HG03108 (cell line): ENCODE measurements around the gene SLC18B1.

Experiments
- ATAC-seq: cut with Tn5 transposase; IDR thresholded peaks from one replicate; pipeline ENCODE4 v1.9.1; 2021; ENCODE audit warnings: moderate library complexity; ENCODE audit not compliant: unreplicated experiment

Gene SLC18B1

DNA sequence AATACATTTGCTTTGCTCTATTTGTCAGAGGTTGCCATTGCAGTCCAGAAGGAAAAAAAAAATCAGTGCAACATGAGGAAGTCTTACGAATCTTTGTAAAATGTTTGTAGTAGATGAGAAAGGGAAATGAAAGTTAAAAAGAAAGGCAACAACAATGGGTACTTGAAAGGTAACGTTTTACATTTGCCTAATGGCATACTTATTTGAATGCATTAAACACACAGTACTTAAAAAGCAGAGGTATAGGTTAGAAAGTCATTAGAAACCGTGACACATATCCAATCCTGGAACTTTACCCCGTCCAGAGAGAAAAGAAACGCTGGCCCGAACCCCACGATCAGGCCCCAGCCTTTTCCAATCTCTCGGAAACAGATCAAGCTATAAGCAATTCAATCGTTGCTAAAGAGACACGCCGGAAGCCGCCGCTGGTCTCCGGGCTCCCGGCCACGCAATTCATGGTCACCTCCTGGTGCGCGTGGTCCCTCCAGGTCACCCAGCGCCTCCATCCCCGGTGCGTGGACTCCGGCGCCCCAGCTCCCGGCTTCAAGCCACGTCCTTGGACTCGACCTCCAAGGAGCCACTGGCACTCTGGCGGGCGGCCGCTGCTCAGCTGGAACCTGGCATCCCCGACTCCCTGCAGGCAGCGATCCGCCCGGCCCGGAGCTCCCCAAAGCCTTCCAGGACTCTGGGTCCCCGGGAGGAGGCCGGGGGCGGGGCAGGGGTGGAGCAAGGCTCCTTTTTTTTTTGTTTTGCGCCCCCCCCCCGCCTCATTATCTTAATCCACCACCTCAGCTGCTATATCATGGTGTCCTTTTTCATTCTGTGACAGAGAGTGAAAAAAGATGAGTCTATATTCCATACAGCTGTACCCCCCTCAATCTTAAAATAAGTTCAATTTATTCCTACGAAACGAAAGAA is at the start of gene SLC18B1:
SLC18B1 (minus strand) TSS at position 687 of the 918 bp plus-strand sequence; CDS start at position 506, 181 bp downstream.
- ATAC-seq = peak; percentile 43

DNA sequence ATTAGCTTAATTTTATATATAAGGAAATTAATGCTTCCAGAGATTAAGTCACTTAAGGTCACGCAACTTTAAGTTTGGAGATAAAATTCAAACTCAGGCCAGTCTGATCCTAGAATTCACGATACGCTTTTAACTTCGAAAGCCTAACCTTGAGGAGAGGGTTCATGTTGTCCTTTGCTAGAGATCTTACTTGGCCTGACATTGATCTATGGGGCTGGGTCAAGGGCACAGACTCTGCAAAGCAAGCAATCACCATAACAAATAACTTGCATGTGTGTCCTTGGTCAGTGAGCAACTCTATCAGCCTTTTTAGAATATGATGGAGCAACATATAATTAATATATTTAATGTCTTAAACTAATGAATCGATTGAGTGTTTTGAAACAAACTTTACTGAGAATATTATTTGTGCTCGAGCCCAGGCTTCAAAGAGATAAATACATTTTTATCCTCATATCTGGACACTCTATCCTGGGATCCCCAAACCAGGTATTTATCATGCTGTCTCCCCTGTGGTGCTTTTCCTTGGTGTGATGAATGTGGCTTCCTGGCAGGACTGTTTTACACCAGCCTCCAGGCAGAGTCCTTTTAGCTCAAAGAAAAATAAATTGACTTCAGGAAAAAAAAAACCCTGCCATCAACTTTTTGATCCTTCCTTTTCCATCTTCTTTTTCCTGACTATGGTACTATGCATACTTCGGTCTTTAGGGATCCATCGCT is 45.0 kb upstream of the SLC18B1 start:
- no peak for ATAC-seq

DNA sequence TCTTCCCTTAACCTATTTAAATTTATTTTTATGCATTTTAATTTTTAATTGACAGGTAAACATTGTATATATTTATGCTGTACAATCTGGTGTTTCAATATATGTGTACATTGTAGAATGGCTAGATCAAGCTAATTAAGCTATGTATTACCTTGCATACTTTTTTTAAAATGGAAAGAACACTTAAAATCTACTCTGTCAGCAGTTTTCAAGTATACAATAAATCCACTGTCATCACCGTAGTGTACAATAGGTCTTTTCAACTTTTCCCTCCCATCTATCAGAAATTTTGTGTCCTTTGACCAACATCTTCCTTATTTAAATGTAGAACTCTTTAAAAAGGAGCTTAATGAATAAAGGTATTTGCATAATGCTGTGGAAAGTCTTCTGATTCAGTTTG is 43.5 kb upstream of the SLC18B1 start:
- ATAC-seq = no peak

DNA sequence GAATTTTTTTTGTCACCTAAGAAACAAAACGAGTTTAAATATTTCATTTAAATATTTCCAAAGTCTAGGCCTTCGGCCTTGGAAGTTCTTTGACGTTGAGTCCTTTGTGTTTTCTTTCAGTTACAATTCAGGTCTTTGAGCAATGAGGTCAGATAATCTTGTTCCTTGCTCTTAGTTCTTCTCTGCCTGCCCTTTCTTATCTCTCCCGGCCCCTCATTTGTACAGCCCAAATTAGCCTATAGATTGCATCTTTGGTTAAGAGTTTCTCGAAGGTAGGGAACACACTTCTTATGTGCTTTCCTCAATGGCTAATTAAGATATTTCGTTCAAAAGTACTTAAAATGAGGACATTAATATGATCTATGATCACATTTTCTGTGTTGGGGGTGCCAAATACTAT is 34.5 kb upstream of the SLC18B1 start:
- no peak for ATAC-seq

DNA sequence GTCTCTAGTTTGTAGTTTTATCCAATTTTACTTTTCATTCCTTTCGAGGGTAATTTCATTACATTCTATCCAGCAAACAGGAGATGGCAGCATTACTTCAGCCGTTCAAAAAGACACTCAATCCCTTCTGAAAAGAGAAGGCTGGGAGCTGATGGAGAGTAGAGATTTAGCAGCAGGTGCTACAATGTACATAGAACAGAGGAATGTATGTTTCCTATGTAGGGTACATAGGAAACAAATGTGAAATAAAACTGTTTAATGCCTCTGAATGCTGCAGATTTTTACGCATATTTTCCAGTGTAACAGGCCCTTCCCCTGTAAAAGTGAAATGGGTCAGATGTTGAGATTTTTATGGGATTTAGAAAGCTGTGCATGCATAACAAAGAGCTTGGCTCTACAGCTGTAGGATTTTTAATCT is 31.9 kb upstream of the SLC18B1 start:
- ATAC-seq = no peak

DNA sequence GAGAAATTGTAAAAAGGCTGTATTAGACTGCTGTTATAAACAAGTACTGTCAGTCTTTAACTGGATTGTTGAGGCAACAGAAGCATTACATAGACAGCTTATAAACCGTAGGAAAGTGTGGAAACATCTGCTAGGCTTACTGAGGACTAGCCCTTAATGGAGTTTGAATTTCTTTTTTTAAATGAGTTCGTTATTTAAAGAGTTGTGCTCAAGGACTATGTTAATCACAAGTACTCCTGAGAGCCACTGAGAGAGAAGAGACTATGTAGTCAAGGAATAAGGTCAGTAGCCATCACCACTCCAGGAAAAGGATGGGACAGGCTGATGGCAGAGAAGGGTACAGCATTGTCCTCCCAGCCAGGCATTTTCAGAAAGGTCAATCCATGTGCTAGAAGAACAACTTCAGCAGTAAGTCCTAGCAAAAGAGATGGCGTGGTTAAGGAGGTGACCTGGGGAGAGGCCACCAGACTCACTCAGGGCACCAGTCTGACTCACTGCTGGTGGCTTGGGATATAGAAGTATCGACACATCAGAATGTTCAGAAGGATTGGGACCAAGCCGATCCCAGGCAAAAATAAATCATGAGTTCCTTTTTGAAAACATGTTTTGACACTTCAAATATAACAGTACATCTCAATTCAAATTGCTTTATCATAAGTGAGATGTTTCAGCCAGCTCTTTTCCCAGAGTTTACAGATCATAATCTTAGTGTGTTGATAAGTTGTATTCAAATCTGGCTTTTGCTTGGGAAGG is 22.4 kb upstream of the SLC18B1 start:
- no peak for ATAC-seq

DNA sequence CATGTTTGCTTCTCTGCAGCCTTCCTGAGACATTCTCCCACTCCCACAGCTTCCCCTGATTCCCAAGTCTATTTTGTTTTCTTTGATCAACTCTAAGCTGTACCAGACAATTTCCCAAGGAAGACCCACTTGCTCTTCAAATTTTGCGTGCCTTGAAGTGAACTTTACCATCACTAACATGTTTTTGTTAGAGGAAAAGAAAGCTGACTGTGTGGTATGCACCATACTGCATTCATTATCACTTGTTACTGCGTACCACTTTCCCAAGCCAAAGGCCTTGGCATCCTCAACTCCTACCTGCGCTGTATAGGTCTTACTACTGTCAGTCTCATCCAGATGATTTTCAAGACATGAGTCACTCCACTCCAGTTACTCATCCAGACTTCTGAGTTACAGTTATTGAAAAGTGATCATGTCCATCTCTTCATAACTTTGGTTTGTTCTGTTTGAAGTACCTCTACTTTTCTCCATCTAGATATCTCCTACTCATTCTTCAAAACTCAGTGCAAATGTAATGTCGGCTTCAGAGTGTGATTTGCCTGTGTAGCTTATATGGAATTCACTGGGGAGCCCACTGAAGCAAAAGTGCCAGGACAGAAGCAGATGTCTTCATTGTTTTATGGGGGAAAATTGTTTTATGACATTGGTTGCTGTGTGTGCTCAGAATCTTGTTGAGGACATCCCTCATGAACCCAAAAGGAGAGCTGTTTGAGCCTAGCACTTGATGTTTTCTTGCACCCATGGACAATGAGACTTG is 21.1 kb upstream of the SLC18B1 start:
- ATAC-seq = no peak

DNA sequence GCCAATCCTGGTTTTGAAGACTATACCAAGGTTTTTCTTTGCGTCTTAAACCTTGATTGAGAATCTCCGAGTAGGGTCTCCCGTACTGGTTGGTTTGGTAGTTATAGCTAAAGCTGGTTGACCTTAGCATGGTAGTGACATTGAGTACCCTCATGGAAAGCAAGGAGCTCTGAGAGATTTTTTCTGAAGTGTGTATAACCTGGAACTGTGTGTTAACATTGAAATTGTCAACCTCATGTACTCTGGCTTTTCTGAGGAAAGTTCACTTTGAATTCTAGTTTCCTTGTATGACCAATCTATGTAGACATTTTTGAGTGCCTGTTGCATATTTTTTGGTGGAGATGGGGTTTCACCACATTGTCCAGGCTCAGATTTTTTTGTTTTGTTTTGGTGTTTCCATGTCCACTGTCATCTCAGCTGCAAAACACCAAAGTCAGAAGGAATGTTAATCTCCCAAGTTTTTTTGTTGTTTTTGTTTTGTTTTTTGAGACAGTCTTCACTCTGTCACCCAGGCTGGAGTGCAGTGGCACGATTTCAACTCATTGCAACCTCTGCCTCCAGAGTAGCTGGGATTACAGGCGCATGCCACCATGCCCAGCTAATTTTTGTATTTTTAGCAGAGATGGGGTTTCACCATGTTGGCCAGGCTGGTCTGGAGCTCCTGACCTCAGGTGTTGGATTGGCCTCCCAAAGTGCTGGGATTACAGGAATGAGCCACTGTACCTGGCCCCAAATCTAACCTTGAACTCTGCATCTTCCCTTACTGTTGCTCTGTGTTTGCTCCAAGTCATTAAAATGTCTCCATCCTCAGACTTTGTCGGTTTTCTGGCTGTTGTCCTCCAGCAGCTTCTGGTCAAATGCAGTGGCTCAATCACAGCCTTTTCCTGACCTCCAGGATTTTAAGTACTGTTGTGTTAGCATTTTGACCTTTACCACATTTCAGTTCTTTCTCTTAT is 20.2 kb upstream of the SLC18B1 start:
- no peak for ATAC-seq

DNA sequence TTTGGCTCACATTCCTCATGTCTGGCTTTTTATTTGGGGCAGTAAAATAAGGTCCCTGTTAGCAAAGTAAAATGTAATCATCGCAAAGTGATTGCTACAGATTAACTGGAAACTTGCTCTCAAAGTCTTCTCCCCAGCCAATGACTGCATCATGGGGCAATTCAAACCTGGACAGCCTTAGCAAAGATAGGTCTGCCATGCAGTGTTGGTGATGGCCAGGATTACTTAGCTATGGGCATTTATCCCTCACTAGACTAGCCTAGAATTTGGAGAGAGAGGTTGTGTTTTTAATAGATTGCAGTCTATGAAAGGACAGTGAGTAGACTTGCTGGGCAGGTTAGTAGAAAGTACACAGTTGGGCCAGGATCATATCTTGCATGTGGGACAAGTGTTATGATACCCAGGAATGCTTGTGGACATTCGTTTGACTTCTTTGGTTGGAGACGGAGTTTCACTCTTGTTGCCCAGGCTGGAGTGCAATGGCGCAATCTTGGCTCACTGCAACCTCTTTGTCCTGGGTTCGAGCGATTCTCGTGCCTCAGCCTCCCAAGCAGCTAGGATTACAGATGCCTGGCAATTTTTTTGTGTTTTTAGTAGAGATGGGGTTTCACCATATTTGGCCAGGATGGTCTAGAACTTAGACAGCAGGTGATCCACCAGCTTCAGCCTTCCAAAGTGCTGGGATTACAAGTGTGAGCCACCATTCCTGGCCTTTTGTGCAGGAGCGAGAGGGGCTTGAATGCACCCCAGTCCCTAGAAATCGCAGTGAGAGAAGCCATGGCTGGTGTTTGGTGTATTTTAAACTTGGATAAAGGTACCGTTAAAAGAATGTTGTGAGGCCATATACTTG is 19.3 kb upstream of the SLC18B1 start:
- ATAC-seq = no peak

DNA sequence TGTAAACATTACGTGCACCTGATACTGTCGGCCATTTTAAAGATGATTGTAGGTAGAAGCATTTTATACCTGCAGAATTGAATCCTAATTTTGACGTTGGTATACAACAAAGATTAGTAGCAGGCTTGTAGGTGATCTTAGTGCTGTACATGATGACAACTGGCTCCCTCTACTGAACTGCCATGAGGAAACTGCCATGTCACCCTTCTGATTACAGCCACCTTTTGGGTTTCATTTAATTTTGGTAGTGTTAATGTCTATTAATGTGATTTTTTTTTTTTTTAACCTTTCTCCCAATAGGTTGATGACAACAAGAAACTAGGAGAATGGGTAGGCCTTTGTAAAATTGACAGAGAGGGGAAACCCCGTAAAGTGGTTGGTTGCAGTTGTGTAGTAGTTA is 18.2 kb upstream of the SLC18B1 start:
- no peak for ATAC-seq

DNA sequence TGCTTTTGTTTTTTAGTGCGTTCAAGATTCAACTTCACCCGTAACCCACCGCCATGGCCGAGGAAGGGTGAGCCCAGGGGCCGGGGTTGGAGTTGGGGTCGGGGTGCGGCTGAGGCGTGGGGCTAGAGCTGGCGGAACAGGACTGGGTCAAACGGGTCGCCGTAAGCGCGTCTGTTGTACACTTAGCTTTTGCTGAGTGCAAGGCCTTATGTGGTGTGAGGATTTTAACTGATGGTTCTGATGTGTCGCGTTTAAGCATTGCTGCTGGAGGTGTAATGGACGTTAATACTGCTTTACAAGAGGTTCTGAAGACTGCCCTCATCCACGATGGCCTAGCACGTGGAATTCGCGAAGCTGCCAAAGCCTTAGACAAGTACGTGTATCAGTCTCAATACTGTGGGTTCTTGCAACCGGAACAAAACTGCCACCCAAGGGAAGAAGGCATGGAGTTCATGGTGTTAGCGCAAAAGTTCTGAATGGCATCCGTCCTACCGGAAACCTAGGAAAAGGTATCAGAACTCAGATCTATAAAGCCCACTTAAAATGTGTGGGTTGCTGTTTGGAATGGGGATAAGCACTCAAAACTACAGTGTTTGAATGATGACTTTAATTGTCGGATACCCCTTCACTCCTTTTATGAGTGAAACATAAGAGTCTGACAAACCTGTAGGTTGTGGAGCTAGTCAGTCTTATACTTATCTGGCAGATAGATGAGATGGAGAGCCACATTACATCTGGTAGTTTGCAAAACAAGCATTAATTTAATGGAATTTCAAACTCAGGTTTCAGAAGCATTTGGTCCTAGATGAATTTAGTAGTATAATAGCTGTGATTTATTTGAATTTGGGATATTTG is 16.5 kb upstream of the SLC18B1 start:
- peak; percentile 3 for ATAC-seq

DNA sequence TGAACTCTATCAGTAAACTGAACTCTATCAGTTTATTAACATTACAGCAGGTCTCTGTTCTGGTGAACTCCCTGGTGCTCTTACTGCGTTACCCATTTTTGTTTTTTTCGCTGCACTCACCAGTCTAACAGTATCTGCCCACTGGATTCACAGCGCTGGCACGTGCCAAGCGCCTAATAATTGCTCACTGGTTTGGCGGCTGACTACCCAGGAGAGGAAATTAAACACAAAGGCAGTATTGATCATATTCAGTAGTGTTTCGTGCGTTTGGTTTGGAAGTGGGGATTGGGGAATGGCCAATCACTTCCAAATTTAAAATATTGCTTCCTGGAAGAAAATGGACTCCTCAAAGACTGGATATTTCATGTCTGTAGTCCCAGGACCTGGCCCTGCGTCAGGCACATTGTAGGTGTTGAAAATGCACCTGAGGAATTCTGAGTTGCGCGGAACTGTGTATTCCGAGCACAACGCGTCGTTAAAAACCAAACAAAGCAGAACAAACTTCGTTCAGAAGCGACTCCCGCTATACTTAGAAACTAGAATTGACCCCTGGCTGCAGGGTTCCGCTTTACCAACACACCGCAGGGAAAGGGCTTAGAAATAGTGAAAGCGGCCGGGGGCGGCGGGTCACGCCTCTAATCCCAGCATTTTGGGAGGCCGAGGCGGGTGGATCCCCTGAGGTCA is 14.9 kb upstream of the SLC18B1 start:
- peak; percentile 22 for ATAC-seq

DNA sequence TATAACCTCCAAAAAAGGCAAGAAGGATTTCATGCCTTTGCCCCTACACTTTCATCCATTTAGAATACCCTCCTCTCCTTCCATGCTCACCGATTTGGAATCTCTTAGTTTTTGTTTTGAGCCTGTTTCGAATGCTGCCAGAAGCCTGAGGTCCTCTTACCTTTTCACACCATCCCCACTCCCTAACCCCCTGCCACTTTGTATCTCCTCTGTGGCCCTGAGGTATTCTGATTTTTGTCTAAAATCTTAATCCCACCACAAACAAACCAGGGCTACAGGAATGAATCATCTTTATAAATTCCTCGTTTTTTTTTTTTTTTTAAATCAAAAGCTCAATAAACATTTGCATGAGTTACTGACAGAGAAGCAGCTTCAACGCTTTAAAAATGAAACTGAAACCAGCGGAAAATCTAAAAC is 14.3 kb upstream of the SLC18B1 start:
- ATAC-seq = peak; percentile 2

DNA sequence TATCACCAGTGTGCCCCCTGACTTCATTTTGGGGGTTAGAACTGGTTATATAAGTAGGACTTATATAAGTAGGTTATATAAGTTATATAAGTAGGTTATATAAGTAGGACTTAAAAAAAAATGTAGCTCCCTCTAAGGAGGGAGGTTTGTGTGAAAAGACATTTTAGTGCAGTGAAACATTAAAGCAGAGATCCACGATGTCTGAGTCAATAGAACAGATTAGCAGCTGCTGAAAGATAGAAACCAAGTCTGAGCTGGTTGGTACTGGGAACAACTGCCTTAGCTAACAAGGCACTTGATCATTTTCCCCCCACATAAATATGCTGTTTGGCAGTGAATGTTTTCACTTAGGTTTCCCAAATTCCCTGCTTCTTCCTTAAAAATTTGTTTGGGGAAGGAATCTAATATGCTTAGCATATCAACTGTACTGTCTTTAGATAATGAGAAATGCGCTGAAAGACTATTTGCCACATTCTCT is 13.9 kb upstream of the SLC18B1 start:
- no peak for ATAC-seq

DNA sequence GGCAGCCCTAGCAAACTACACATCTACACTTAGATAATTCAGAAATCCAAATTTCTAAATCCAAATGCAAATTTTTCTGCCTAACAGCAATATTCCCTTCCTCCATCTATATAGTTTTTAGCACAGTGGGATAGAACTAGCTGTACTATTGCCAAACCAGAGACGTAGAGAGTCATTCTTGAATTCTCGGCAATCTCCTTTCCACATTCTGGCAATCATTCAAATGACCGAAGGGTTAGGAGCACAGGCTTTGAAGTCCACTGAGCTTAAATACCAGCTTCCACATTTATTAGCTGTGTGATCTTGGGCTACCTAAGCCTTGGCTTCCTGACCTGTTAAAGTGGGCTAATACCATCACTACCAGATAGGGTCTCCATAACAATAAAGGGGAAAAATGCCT is 12.8 kb upstream of the SLC18B1 start:
- no peak for ATAC-seq

DNA sequence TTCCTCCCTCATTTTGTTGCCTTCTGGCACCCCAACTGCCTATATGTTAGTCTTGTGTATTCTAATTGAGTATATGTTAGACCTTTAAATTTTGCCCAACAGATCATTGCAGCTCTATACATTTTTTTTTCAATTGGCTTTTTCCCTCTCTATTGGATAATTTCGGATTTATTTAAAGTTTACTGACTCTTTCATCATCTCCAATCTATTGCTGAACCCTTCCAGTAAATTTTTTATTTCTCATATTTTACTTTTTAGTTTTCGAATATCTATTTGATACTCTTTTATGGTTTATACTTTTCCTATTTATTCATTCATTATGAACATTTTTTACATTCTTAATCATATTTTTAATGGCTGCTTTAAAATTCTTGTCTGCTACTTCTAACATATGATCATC is 7.1 kb upstream of the SLC18B1 start:
- no peak for ATAC-seq

DNA sequence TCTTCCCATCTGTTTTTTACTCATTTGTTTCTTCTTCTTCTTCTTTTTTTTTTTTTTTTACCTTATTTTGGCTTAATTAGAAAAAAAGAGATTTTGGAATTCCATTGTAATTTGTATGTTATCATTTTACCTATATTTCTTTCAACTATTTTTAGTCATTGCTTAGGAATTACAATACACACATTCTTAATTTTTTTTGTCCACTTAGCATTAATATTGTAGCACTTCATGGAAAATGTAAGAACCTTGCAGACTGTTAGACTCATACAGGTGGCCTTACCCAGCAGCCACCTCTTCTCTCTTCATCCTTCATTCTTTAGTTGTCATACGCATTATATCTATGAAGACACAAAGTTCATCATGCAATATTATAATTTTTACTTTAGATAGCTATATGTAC is 5.8 kb upstream of the SLC18B1 start:
- no peak for ATAC-seq
